NB4 (cell line): ENCODE data around the gene ZNF483.

Source experiments
- DNase-seq: peaks from one replicate; pipeline ENCODE4 v3.0.0; 2010; ENCODE audit warnings: low read depth
- H3K4me3 ChIP-seq: one replicate; pipeline ENCODE4 v1.5.1; 2011; ENCODE audit warnings: mild to moderate bottlenecking, low read depth, low read length, moderate library complexity
- CTCF ChIP-seq: IDR thresholded peaks from one replicate; pipeline ENCODE4 v1.5.1; 2012; ENCODE audit warnings: low read depth, low read length
- MAX ChIP-seq: IDR thresholded peaks from 2 replicates; pipeline ENCODE4 v1.6.1; 2011; ENCODE audit warnings: low read depth, low read length
- MYC ChIP-seq: IDR thresholded peaks from 2 replicates; pipeline ENCODE4 v1.6.1; 2011; ENCODE audit warnings: low read depth, low read length
- POLR2A ChIP-seq: IDR thresholded peaks from 2 replicates; pipeline ENCODE4 v1.6.1; 2011; ENCODE audit warnings: mild to moderate bottlenecking; ENCODE audit not compliant: insufficient read length; ENCODE audit errors: extremely low read depth

Gene ZNF483

GRCh38 chr9:111525056-111525977 is at the start of gene ZNF483:
Gene ZNF483 (plus strand): TSS chr9:111525179. CDS start chr9:111527396, 2,217 bp downstream.
- TF ChIP-seq MAX (no peak), MYC (no peak), POLR2A (no peak), CTCF (no peak)
- no peak within 1 kb of the TSS for H3K4me3 ChIP-seq
- DNase-seq = no peak

- H3K4me3 ChIP-seq = no peak overlapping the region
Measured at GRCh38 chr9:111475195-111475594, 49.8 kb upstream of the ZNF483 start.

GRCh38 chr9:111477677-111478076 is 47.3 kb upstream of the ZNF483 start:
- no peak for DNase-seq
- TF ChIP-seq POLR2A (no peak), MAX (no peak), MYC (no peak), CTCF (no peak)
- H3K4me3 ChIP-seq = no peak overlapping the region

More at GRCh38 chr9:111475195-111475594, 49.8 kb upstream of the ZNF483 start:
- no peak for DNase-seq
- TF ChIP-seq POLR2A = no peak
- TF ChIP-seq CTCF = no peak
- no peak for TF ChIP-seq MAX
- no peak for TF ChIP-seq MYC

GRCh38 chr9:111481885-111482636 is 42.9 kb upstream of the ZNF483 start:
- DNase-seq = peak; percentile 46
- peak overlapping the region; percentile 80 for H3K4me3 ChIP-seq
- TF ChIP-seq CTCF = no peak
- no peak for TF ChIP-seq MAX
- TF ChIP-seq MYC = 0 out of 2 replicates have a peak, but pooled peaks have one; percentile 9

GRCh38 chr9:111482694-111483438 is 42.1 kb upstream of the ZNF483 start:
- H3K4me3 ChIP-seq = peak overlapping the region; percentile 80
- DNase-seq = peak; percentile 82
- peak; percentile 28; the same call in 1 of the 2 replicates for TF ChIP-seq MAX
- TF ChIP-seq POLR2A = no peak
- no peak for TF ChIP-seq CTCF
- no peak; the same call in 1 of the 2 replicates for TF ChIP-seq MYC
